Measurements from ENCODE around the gene SPATA46. TPM values are rescaled to one million over a fixed set of nuclear protein-coding genes. Genes with fewer than 3 reads are reported as not detected.
A peak's percentile ranks its signal among the peaks of the same experiment; 100 is the strongest.

The SPATA46 gene
- total and polyA plus RNA-seq, 2 experiments from 2014 or later, result not detected

- H3K4me3 ChIP-seq, result no peak overlapping the region
- Mint-ChIP-seq H3K4me3 (no peak overlapping the region), H3K4me1 (peaks cover 3% of the 10 kb centered on the region; the same call in 1 of the 3 replicates), H3K36me3 (ENCODE audit: low read depth) (no peaks in the 10 kb centered on the region), H3K27ac (no peak overlapping the region), H3K27me3 (ENCODE audit: insufficient read depth, low read depth, poor library complexity) (peaks cover 3% of the 10 kb centered on the region), H3K9me3 (peaks cover 7% of the 10 kb centered on the region; the same call in 1 of the 3 replicates)
- no peaks in the 10 kb centered on the region for H3K27me3 ChIP-seq (ENCODE audit: insufficient read depth)
- no peak overlapping the region for H3K4me2 ChIP-seq
- 0 out of 2 replicates have a peak, but pooled peaks cover 3% of the 10 kb centered on the region for H3K36me3 ChIP-seq (ENCODE audit: insufficient read depth)
- H3K9me2 ChIP-seq (ENCODE audit: insufficient read depth), result peaks cover 10% of the 10 kb centered on the region; the same call in 1 of the 2 replicates
- H4K20me1 ChIP-seq (replicated peaks; ENCODE audit: insufficient read depth), result no peaks in the 10 kb centered on the region
- ATAC-seq, result no peak
- no peaks in the 10 kb centered on the region for H3K4me1 ChIP-seq (ENCODE audit: insufficient read depth)
- H2AFZ ChIP-seq, result no peak overlapping the region
- H3K27ac ChIP-seq (ENCODE audit: low read depth), result no peak overlapping the region
- H3K79me2 ChIP-seq (replicated peaks; ENCODE audit: insufficient read depth), result no peaks in the 10 kb centered on the region
- DNase-seq (ENCODE audit: low spot score), result no peak
- TF ChIP-seq ZNF331 (CRISPR knock-in tag; IDR thresholded peaks at IDR 0.05; ENCODE audit: low read depth) (no peak), JUNB (IDR thresholded peaks at IDR 0.05; ENCODE audit: unreplicated experiment) (no peak)
- no peaks in the 10 kb centered on the region for H3F3A ChIP-seq (replicated peaks; ENCODE audit: low read depth)
These were observed 41.0 kb upstream of the SPATA46 start for GRCh38 chr1:162417650-162418049.

GRCh38 chr1:162416909-162417308 lies 40.3 kb upstream of the SPATA46 start:
- Mint-ChIP-seq H3K4me3 (no peak overlapping the region), H3K27me3 (ENCODE audit: insufficient read depth, low read depth, poor library complexity) (peaks cover 3% of the 10 kb centered on the region), H3K27ac (no peak overlapping the region), H3K9me3 (peaks cover 7% of the 10 kb centered on the region; the same call in 1 of the 3 replicates), H3K4me1 (peaks cover 3% of the 10 kb centered on the region; the same call in 1 of the 3 replicates), H3K36me3 (ENCODE audit: low read depth) (no peaks in the 10 kb centered on the region)
- Histone ChIP-seq H3K4me2 (no peak overlapping the region), H3K4me3 (no peak overlapping the region), H3K9me2 (ENCODE audit: insufficient read depth) (peaks cover 13% of the 10 kb centered on the region; the same call in 1 of the 2 replicates), H3K27me3 (ENCODE audit: insufficient read depth) (no peaks in the 10 kb centered on the region), H4K20me1 (replicated peaks; ENCODE audit: insufficient read depth) (no peaks in the 10 kb centered on the region), H3K79me2 (replicated peaks; ENCODE audit: insufficient read depth) (no peaks in the 10 kb centered on the region), H3K27ac (ENCODE audit: low read depth) (no peak overlapping the region), H3K4me1 (ENCODE audit: insufficient read depth) (no peaks in the 10 kb centered on the region), H3F3A (replicated peaks; ENCODE audit: low read depth) (no peaks in the 10 kb centered on the region), H2AFZ (0 out of 2 replicates have a peak overlapping the region, but pooled peaks have one; percentile 14), H3K36me3 (ENCODE audit: insufficient read depth) (0 out of 2 replicates have a peak, but pooled peaks cover 3% of the 10 kb centered on the region)
- no peak for TF ChIP-seq CREB1 (CRISPR knock-in tag; IDR thresholded peaks at IDR 0.05; ENCODE audit: low read depth)
- no peak for TF ChIP-seq CTCF (conservative IDR thresholded peaks at IDR 0.05; ENCODE audit: low read depth in 2 of 2)
- TF ChIP-seq EZH2 (IDR thresholded peaks at IDR 0.05; ENCODE audit: low read depth, unreplicated experiment), result no peak
- TF ChIP-seq JUNB (IDR thresholded peaks at IDR 0.05; ENCODE audit: unreplicated experiment), result no peak
- TF ChIP-seq ZNF462 (CRISPR knock-in tag; IDR thresholded peaks at IDR 0.05), result no peak
- no peak for TF ChIP-seq NANOG (IDR thresholded peaks at IDR 0.05; ENCODE audit: borderline replicate concordance)
- TF ChIP-seq POLR2AphosphoS5 (IDR thresholded peaks at IDR 0.05; ENCODE audit: low read depth), result no peak
- no peak for TF ChIP-seq STAT1 (IDR thresholded peaks at IDR 0.05; ENCODE audit: unreplicated experiment)
- no peak for TF ChIP-seq REST (IDR thresholded peaks at IDR 0.05; ENCODE audit: unreplicated experiment)
- TF ChIP-seq ZNF331 (CRISPR knock-in tag; IDR thresholded peaks at IDR 0.05; ENCODE audit: low read depth), result no peak
- DNase-seq (ENCODE audit: low spot score), result no peak
- no peak for ATAC-seq
